ENCODE measurements around the gene IQGAP2. TPM values are rescaled to one million over a fixed set of nuclear protein-coding genes. Genes with fewer than 3 reads are reported as not detected.

IQGAP2 gene
- total RNA-seq, 1 experiment from 2014 or later = 1.5 TPM

DNA sequence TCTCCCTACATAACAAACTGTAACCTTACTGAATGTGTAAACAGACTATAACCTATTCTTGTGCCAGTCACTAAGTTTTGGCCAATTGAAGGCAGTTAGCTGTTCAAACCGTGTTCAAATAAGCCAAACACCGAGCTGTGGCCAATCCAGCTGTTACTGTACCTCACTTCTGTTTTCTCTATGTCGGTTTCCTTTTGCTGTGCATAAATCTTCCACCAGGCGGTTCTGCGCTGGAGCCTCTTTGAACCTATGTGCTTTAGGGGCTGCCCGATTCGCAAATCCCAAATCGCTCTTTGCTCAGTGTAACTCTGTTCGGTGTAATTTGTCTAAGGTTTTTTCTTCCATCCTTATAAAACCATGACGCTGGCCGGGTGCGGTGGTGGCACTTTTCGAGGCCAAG is 344.6 kb downstream of the IQGAP2 start:
- Mint-ChIP-seq H3K27me3 (ENCODE audit: insufficient read depth, unreplicated experiment) (no peaks in the 10 kb centered on the region), H3K4me3 (ENCODE audit: unreplicated experiment) (no peak overlapping the region), H3K9me3 (ENCODE audit: unreplicated experiment) (no peaks in the 10 kb centered on the region), H3K36me3 (ENCODE audit: insufficient read depth, unreplicated experiment) (no peaks in the 10 kb centered on the region), H3K4me1 (ENCODE audit: insufficient read depth, unreplicated experiment) (no peaks in the 10 kb centered on the region), H3K27ac (ENCODE audit: low read depth, unreplicated experiment) (no peak overlapping the region)
- TF ChIP-seq, protein P1, sequence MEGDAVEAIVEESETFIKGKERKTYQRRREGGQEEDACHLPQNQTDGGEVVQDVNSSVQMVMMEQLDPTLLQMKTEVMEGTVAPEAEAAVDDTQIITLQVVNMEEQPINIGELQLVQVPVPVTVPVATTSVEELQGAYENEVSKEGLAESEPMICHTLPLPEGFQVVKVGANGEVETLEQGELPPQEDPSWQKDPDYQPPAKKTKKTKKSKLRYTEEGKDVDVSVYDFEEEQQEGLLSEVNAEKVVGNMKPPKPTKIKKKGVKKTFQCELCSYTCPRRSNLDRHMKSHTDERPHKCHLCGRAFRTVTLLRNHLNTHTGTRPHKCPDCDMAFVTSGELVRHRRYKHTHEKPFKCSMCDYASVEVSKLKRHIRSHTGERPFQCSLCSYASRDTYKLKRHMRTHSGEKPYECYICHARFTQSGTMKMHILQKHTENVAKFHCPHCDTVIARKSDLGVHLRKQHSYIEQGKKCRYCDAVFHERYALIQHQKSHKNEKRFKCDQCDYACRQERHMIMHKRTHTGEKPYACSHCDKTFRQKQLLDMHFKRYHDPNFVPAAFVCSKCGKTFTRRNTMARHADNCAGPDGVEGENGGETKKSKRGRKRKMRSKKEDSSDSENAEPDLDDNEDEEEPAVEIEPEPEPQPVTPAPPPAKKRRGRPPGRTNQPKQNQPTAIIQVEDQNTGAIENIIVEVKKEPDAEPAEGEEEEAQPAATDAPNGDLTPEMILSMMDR (IDR thresholded peaks at IDR 0.05; ENCODE audit: unreplicated experiment) = no peak
- BruUV-seq (replicated peaks) = no TSS peak
- ChIA-PET CTCF (interaction anchor here (1.3 to 1.5 kb wide), 2 partner anchors 9 to 27 kb away, joined by 3 to 4 read pairs; no protein-coding TSS in a partner anchor), POLR2A (no interaction called here)
- intact Hi-C loops (cut with micrococcal nuclease) = no loop called here
- no peak for DNase-seq (ENCODE audit: unreplicated experiment)

DNA sequence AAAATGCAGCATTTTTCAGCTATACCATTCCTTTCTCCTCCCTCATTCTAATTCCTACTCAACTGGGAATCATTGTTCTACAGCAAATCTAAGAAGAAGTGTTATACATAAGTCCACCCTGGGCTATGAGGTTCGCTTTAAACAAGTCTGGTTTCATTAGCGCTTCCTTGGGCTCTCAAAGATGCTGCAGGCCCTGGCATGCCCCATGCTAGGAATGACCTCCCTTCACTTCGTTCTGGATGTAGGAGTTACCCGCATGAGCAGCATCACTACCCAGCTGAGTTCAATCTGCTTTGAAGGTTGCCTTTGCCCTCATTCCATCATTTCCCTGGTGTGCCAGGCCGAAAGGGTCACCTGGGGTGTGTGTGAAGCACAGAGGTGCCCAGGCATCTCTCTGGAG is 348.2 kb downstream of the IQGAP2 start:
- ChIA-PET POLR2A (no interaction called here), CTCF (interaction anchor here (0.5 to 1.0 kb wide), 3 partner anchors 14 to 156 kb away, joined by 3 to 5 read pairs (median 4); no protein-coding TSS in a partner anchor)
- no peaks in the 10 kb centered on the region for H3K36me3 Mint-ChIP-seq (ENCODE audit: insufficient read depth, unreplicated experiment)
- BruUV-seq (replicated peaks) = no TSS peak
- DNase-seq (ENCODE audit: unreplicated experiment) = no peak
- intact Hi-C loops (cut with micrococcal nuclease) = no loop called here
- peaks cover 9% of the 10 kb centered on the region for H3K4me1 Mint-ChIP-seq (ENCODE audit: insufficient read depth, unreplicated experiment)
- H3K27me3 Mint-ChIP-seq (ENCODE audit: insufficient read depth, unreplicated experiment) = no peaks in the 10 kb centered on the region
- TF ChIP-seq, protein P1 (IDR thresholded peaks at IDR 0.05; ENCODE audit: unreplicated experiment) = no peak
- H3K27ac Mint-ChIP-seq (ENCODE audit: low read depth, unreplicated experiment) = no peak overlapping the region
- H3K9me3 Mint-ChIP-seq (ENCODE audit: unreplicated experiment) = no peaks in the 10 kb centered on the region
- H3K4me3 Mint-ChIP-seq (ENCODE audit: unreplicated experiment) = no peak overlapping the region

DNA sequence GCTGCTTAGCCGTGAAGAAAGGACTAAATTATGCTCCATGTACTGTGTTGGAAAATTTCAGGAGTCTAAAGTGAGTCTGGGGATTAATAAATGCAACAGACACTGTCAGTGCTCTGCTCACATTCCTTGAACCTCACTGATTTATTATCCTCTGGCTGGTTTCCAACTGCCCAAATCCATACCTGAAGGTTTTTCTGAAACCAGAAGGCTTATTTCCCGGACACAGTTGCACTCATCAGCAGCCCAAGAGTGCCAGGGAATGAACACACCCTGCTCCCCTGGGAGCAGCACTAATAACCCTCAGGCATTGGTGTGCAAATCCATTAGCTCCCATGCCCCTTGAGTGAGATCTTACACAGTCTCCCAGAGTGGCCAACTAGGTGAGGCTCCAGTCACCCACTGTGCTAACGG is 351.6 kb downstream of the IQGAP2 start:
- Mint-ChIP-seq H3K27ac (ENCODE audit: low read depth, unreplicated experiment) (no peak overlapping the region), H3K4me1 (ENCODE audit: insufficient read depth, unreplicated experiment) (peaks cover 19% of the 10 kb centered on the region), H3K9me3 (ENCODE audit: unreplicated experiment) (no peaks in the 10 kb centered on the region), H3K4me3 (ENCODE audit: unreplicated experiment) (no peak overlapping the region), H3K27me3 (ENCODE audit: insufficient read depth, unreplicated experiment) (no peaks in the 10 kb centered on the region), H3K36me3 (ENCODE audit: insufficient read depth, unreplicated experiment) (no peaks in the 10 kb centered on the region)
- peak; percentile 58 for DNase-seq (ENCODE audit: unreplicated experiment)
- no TSS peak for BruUV-seq (replicated peaks)
- POLR2A ChIA-PET = interaction anchor here (1.0 to 2.0 kb wide), 3 partner anchors 10 to 43 kb away, joined by 4 to 9 read pairs (median 5); no protein-coding TSS in a partner anchor
- intact Hi-C loops (cut with micrococcal nuclease) = loop anchor here (5.0 kb wide), 1 partner anchor 37 kb away; the partner anchor contains the start of gene F2R
- CTCF ChIA-PET = interaction anchor here (0.6 kb wide), 2 partner anchors 65 to 154 kb away, joined by 4 to 6 read pairs; no protein-coding TSS in a partner anchor
- TF ChIP-seq, protein P1 (IDR thresholded peaks at IDR 0.05; ENCODE audit: unreplicated experiment) = no peak

DNA sequence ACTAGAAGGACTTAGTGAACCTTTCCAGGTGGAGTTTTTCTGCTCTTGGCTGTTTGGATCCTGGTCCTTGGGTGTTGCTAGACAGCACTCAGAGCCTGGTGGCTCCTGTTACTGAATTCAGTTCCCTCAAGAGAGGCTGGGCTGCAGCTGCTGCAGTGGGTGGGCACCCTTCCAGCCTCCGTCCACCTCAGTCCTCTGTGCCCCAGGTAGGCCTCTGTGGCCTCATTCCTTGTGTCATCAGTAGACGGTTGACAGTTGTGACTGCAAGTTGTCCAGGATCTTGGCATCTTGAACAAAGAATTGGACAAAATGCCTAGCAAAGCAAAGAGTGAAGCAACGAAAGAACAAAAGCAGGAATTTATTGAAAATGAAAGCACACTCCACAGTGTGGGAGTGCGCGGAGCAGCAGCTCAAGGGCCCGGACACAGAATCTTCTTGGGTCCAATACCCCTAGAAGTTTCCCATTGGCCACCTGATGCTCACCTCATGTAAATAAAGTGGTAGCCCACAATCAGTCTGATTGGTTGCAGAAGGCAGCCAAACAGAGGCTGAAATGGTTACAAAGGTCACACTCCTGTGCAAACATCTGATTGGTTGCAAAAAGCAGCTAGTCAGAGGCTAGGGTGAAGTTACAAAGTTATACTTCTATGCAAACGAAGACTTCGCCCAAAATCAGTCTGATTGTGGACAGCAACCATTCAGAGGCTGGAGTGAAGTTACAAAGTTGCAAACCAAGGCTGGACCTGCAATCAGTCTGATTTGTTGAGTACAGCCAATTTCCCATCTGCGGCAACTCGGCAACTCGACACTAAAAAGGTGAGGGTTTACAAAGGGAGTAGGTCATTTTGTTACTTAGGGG is 352.9 kb downstream of the IQGAP2 start:
- intact Hi-C loops (cut with micrococcal nuclease) = loop anchor here (5.0 kb wide), 1 partner anchor 39 kb away; the partner anchor contains the start of gene F2R
- H3K27me3 Mint-ChIP-seq (ENCODE audit: insufficient read depth, unreplicated experiment) = no peaks in the 10 kb centered on the region
- peaks cover 24% of the 10 kb centered on the region for H3K4me1 Mint-ChIP-seq (ENCODE audit: insufficient read depth, unreplicated experiment)
- TF ChIP-seq, protein P1 (IDR thresholded peaks at IDR 0.05; ENCODE audit: unreplicated experiment) = no peak
- no peak overlapping the region for H3K4me3 Mint-ChIP-seq (ENCODE audit: unreplicated experiment)
- no peaks in the 10 kb centered on the region for H3K36me3 Mint-ChIP-seq (ENCODE audit: insufficient read depth, unreplicated experiment)
- ChIA-PET POLR2A (no interaction called here), CTCF (interaction anchor here (0.7 to 3.8 kb wide), 4 partner anchors 19 to 87 kb away, joined by 4 to 19 read pairs (median 4); no protein-coding TSS in a partner anchor)
- no peaks in the 10 kb centered on the region for H3K9me3 Mint-ChIP-seq (ENCODE audit: unreplicated experiment)
- H3K27ac Mint-ChIP-seq (ENCODE audit: low read depth, unreplicated experiment) = no peak overlapping the region
- no peak for DNase-seq (ENCODE audit: unreplicated experiment)
- BruUV-seq (replicated peaks) = no TSS peak
